Endodermal cell (in vitro differentiated cells): ENCODE data around the gene FDXR. TPM values are rescaled to one million over a fixed set of nuclear protein-coding genes. Genes with fewer than 3 reads are reported as not detected.

Source experiments
- DNase-seq: peaks from one replicate; pipeline ENCODE4 v3.0.0-alpha.2; 2017
- H3K27ac ChIP-seq: 2 replicates; pipeline ENCODE4 v1.5.1; 2013; ENCODE audit warnings: mild to moderate bottlenecking, low read depth, low read length, moderate library complexity
- H3K27me3 ChIP-seq: 2 replicates; pipeline ENCODE4 v1.6.1; 2013; ENCODE audit warnings: mild to moderate bottlenecking, low read length, moderate library complexity; ENCODE audit not compliant: insufficient read depth, control insufficient read depth, poor library complexity, severe bottlenecking
- H3K36me3 ChIP-seq: 2 replicates; pipeline ENCODE4 v1.7.0; 2013; ENCODE audit warnings: mild to moderate bottlenecking, low read length, moderate library complexity; ENCODE audit not compliant: control insufficient read depth, insufficient read depth
- H3K4me1 ChIP-seq: one replicate; pipeline ENCODE4 v1.7.0; 2013; ENCODE audit warnings: low read length; ENCODE audit not compliant: control insufficient read depth, insufficient read depth
- H3K4me3 ChIP-seq: 2 replicates; pipeline ENCODE4 v1.5.1; 2013; ENCODE audit warnings: mild to moderate bottlenecking, low read length, moderate library complexity
- H3K9ac ChIP-seq: 2 replicates; pipeline ENCODE4 v1.6.1; 2013; ENCODE audit warnings: mild to moderate bottlenecking, low read length, moderate library complexity; ENCODE audit not compliant: poor library complexity, severe bottlenecking; ENCODE audit errors: extremely low read depth
- H3K9me3 ChIP-seq: 2 replicates; pipeline ENCODE4 v1.6.1; 2013; ENCODE audit warnings: mild to moderate bottlenecking, low read length, moderate library complexity; ENCODE audit not compliant: control insufficient read depth
- H3K27ac Mint-ChIP-seq: 2 replicates; pipeline ENCODE4 v1.8.0; 2020; ENCODE audit warnings: mixed read lengths
- H3K27me3 Mint-ChIP-seq: 2 replicates; pipeline ENCODE4 v1.8.0; 2021; ENCODE audit warnings: mild to moderate bottlenecking, mixed read lengths; ENCODE audit not compliant: insufficient read depth
- H3K36me3 Mint-ChIP-seq: 2 replicates; pipeline ENCODE4 v1.8.0; 2020; ENCODE audit warnings: low read depth, mixed read lengths
- H3K4me1 Mint-ChIP-seq: 2 replicates; pipeline ENCODE4 v1.8.0; 2020; ENCODE audit warnings: mixed read lengths
- H3K4me3 Mint-ChIP-seq: 2 replicates; pipeline ENCODE4 v1.8.0; 2020; ENCODE audit warnings: mild to moderate bottlenecking, moderate library complexity, mixed read lengths
- H3K9me3 Mint-ChIP-seq: 2 replicates; pipeline ENCODE4 v1.8.0; 2020; ENCODE audit warnings: mild to moderate bottlenecking, mixed read lengths
- WGBS, 2 experiments: methylation state at CpG; one replicate each; pipeline versions ENCODE4 v1.1.5 to v1.1.7; 2013; ENCODE audit warnings: missing lambda C conversion rate in 2 of 2, mixed read lengths in 1 of 2; ENCODE audit not compliant: insufficient coverage in 1 of 2, insufficient read length in 1 of 2; 5-methylcytosine and 5-hydroxymethylcytosine counted together
- total RNA-seq, 2 donors: library from RNA; stranded (reverse); fragmentation: NEBNext Ultra II Directional in 1 of 2; extraction: Animal tissue kit (Norgen Biotek cat#: 25700) in 1 of 2; gene quantifications; 2 replicates in 1 of 2; 3 replicates in 1 of 2; pipeline ENCODE4 v1.2.1, GENCODE V29; 2021
- TF ChIP-seq, protein P1 (sequence below): fragments of 200-600 bp; sonication (generic); conservative IDR thresholded peaks from 2 replicates; pipeline ENCODE4 v1.5.0; 2021; ENCODE audit warnings: antibody characterized with exemption, mild to moderate bottlenecking

The FDXR gene
- total RNA-seq, 2 donors from 2014 or later, result 17.3 to 19.4 TPM

DNA sequence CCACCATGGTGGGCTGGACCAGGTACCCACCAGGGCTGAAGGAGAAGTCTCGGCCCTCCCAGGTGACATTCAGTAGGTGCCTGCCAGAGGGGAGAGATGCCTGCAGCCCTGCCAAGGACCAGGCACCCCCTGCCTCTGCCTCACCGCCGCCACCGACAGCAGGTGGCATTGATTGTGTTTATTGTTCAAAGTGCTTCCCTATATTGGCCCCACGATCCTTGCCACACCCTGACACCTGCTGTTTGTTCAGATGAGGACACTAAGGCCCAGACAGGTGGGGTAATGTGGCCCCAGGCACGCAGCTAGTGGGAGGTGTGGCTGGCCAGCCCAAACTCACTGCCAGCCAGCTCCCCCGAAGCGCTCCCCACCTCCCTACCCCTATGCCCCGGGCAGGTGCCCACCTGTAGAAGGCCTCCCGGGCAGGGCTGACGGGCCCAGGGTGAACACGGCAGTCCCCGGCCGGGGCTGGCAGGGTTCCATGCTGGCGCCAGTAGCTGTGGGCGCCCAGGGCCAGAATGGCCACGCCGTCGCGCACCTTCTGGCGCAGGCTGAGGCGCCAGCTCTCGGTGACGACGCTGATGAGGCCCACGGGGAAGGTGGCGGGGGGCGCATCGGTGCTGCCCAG lies 21.1 kb downstream of the FDXR start:
- no peak overlapping the region for H3K27ac ChIP-seq
- DNase-seq, result no peak
- H3K27me3 ChIP-seq, result peaks cover 80% of the 10 kb centered on the region
- Mint-ChIP-seq H3K27me3 (peaks cover 88% of the 10 kb centered on the region), H3K27ac (no peak overlapping the region), H3K4me3 (no peak overlapping the region), H3K4me1 (peaks cover 4% of the 10 kb centered on the region), H3K36me3 (no peaks in the 10 kb centered on the region), H3K9me3 (no peaks in the 10 kb centered on the region)
- TF ChIP-seq, protein P1, sequence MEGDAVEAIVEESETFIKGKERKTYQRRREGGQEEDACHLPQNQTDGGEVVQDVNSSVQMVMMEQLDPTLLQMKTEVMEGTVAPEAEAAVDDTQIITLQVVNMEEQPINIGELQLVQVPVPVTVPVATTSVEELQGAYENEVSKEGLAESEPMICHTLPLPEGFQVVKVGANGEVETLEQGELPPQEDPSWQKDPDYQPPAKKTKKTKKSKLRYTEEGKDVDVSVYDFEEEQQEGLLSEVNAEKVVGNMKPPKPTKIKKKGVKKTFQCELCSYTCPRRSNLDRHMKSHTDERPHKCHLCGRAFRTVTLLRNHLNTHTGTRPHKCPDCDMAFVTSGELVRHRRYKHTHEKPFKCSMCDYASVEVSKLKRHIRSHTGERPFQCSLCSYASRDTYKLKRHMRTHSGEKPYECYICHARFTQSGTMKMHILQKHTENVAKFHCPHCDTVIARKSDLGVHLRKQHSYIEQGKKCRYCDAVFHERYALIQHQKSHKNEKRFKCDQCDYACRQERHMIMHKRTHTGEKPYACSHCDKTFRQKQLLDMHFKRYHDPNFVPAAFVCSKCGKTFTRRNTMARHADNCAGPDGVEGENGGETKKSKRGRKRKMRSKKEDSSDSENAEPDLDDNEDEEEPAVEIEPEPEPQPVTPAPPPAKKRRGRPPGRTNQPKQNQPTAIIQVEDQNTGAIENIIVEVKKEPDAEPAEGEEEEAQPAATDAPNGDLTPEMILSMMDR, result no peak
- no peak overlapping the region for H3K4me3 ChIP-seq
- no peaks in the 10 kb centered on the region for H3K9me3 ChIP-seq
- WGBS, 2 experiments, result 79 to 92% methylated on average over 18 to 29 of the region's 29 CpGs
- no peaks in the 10 kb centered on the region for H3K4me1 ChIP-seq
- H3K9ac ChIP-seq, result no peak overlapping the region
- H3K36me3 ChIP-seq, result no peaks in the 10 kb centered on the region

DNA sequence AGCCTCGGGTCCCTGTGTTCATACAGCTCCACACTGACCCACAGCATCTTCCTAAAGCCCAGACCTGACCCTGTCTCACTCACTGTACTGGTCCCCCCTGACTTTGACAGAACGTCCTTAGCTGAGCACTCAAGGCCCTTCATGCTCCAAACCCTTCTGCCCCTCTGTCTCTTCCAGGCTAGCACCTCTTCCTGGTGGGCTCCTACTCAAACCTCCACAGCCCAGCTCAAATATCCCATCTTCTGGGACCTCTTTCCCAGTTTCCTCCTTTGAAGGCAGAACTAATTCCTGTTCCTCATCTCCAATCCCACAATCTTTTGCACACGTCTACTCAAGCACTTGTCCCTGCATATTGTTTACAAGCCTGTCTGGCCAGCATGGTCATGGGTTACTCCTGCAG lies 21.9 kb downstream of the FDXR start:
- peaks cover 81% of the 10 kb centered on the region for H3K27me3 ChIP-seq
- no peak overlapping the region for H3K27ac Mint-ChIP-seq
- H3K9ac ChIP-seq, result no peak overlapping the region
- no peaks in the 10 kb centered on the region for H3K36me3 Mint-ChIP-seq
- DNase-seq, result no peak
- no peaks in the 10 kb centered on the region for H3K9me3 ChIP-seq
- 70 to 88% methylated on average over 2 to 3 of the region's 3 CpGs for WGBS, 2 experiments
- peaks cover 88% of the 10 kb centered on the region for H3K27me3 Mint-ChIP-seq
- no peaks in the 10 kb centered on the region for H3K4me1 ChIP-seq
- TF ChIP-seq, protein P1, result no peak
- H3K4me3 ChIP-seq, result no peak overlapping the region
- H3K4me3 Mint-ChIP-seq, result no peak overlapping the region
- peaks cover 4% of the 10 kb centered on the region for H3K4me1 Mint-ChIP-seq
- H3K9me3 Mint-ChIP-seq, result no peaks in the 10 kb centered on the region
- no peak overlapping the region for H3K27ac ChIP-seq
- H3K36me3 ChIP-seq, result no peaks in the 10 kb centered on the region

DNA sequence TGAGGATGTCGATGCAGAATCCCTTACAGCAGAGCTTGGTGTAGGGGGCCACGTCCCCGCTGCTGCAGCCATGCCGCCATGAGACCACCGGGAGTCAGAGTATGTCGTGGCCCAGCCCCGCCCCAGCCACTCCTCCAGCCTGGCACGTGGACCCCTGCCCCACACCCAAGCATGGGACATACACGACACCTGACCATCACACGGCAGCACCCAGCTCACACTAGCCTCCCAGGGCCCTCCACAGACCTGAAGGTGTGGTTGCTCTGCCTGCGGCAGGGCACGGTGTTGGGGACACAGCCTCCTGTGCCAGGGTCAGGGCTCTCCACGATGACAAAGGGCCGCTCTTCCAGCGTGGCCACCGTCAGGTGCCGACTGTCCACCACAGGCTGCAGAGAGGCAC lies 22.5 kb downstream of the FDXR start:
- Histone ChIP-seq H3K27me3 (peaks cover 81% of the 10 kb centered on the region), H3K36me3 (no peaks in the 10 kb centered on the region), H3K4me1 (no peaks in the 10 kb centered on the region), H3K9me3 (no peaks in the 10 kb centered on the region), H3K9ac (no peak overlapping the region), H3K27ac (no peak overlapping the region), H3K4me3 (no peak overlapping the region)
- no peak overlapping the region for H3K4me3 Mint-ChIP-seq
- H3K36me3 Mint-ChIP-seq, result no peaks in the 10 kb centered on the region
- peaks cover 88% of the 10 kb centered on the region for H3K27me3 Mint-ChIP-seq
- DNase-seq, result no peak
- no peak overlapping the region for H3K27ac Mint-ChIP-seq
- no peaks in the 10 kb centered on the region for H3K9me3 Mint-ChIP-seq
- peaks cover 4% of the 10 kb centered on the region for H3K4me1 Mint-ChIP-seq
- WGBS, 2 experiments, result 78 to 81% methylated on average over 14 to 17 of the region's 17 CpGs
- TF ChIP-seq, protein P1, result no peak
